ENCODE measurements around the gene AZIN2.
"Not testable (repeated sequence)": the region's sequence is repeated elsewhere in the genome, so short reads cannot be mapped to it uniquely, and the experiment has no call there.

The AZIN2 gene

DNA sequence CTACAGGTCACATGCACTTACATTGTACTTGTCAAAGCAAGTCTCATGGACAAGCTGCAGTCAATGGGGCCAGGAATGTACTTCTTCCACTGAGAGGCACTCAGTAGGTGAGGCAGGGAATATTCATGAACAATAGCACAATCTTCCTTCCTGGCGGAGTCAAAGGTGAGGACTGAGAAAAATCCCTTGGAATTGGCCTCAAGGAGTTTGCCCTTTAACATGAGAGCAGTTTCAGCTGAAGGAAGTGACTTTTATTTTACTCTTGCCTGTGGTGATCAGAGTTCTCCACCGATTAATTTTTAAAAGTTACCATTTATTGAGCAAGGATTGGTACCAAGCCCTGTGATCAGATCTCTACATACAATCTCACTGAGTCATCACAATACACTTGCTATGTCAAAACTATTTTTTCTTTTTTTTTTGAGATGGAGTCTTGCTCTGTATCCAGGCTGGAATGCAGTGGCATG lies 33.1 kb upstream of the AZIN2 start:
- Mint-ChIP-seq H3K4me3 (no peak overlapping the region), H3K4me1 (ENCODE audit: low read depth) (peaks cover 78% of the 10 kb centered on the region), H3K9me3 (no peaks in the 10 kb centered on the region), H3K27ac (peak overlapping the region; percentile 82), H3K36me3 (ENCODE audit: low read depth) (no peaks in the 10 kb centered on the region), H3K27me3 (no peaks in the 10 kb centered on the region)
- intact Hi-C loops (cut with micrococcal nuclease), result no loop called here

DNA sequence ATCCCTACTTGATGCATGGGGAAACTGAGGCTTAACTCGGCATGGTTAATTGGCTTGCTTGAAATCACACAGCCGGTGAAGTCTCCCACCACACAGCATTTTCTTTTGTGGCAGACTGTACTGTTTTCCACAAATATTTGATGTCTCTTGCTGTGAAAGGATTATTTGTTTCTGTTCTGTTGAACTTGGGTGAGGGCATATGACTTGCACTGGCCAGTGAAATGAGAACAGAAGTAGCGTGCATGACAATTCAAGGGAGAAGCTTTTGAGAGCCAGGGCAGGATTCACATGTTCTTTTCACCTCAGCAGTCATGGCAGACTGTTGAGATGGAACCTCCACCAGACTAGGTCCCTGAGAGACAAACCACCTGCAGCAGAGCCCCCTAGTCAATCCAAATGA lies 32.5 kb upstream of the AZIN2 start:
- Mint-ChIP-seq H3K9me3 (no peaks in the 10 kb centered on the region), H3K36me3 (ENCODE audit: low read depth) (no peaks in the 10 kb centered on the region), H3K4me3 (peak overlapping the region; percentile 36), H3K27me3 (no peaks in the 10 kb centered on the region), H3K27ac (peak overlapping the region; percentile 82), H3K4me1 (ENCODE audit: low read depth) (peaks cover 72% of the 10 kb centered on the region)
- intact Hi-C loops (cut with micrococcal nuclease), result no loop called here

DNA sequence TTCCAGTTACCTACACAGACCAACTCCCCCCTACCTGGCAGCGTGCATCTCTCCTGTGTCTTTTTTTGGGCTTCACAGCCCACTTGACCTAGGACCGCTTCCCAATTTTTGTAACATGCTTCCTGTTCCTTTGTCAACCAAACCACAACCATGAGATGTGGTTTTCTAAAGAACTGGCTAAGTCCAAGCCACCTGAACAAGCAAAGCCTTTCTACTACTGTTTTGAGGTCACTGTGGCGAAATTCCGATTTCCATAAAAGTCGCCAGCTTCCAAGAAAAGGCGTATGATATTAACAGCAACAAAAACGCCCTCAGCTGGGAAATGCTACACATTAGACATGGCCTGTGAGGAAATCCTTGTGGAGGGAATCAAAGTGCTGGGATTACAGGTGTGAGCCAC lies 31.6 kb upstream of the AZIN2 start:
- Mint-ChIP-seq H3K36me3 (ENCODE audit: low read depth) (no peaks in the 10 kb centered on the region), H3K4me1 (ENCODE audit: low read depth) (peaks cover 65% of the 10 kb centered on the region), H3K4me3 (no peak overlapping the region), H3K9me3 (no peaks in the 10 kb centered on the region), H3K27me3 (no peaks in the 10 kb centered on the region), H3K27ac (peak overlapping the region; percentile 82)
- intact Hi-C loops (cut with micrococcal nuclease), result no loop called here

DNA sequence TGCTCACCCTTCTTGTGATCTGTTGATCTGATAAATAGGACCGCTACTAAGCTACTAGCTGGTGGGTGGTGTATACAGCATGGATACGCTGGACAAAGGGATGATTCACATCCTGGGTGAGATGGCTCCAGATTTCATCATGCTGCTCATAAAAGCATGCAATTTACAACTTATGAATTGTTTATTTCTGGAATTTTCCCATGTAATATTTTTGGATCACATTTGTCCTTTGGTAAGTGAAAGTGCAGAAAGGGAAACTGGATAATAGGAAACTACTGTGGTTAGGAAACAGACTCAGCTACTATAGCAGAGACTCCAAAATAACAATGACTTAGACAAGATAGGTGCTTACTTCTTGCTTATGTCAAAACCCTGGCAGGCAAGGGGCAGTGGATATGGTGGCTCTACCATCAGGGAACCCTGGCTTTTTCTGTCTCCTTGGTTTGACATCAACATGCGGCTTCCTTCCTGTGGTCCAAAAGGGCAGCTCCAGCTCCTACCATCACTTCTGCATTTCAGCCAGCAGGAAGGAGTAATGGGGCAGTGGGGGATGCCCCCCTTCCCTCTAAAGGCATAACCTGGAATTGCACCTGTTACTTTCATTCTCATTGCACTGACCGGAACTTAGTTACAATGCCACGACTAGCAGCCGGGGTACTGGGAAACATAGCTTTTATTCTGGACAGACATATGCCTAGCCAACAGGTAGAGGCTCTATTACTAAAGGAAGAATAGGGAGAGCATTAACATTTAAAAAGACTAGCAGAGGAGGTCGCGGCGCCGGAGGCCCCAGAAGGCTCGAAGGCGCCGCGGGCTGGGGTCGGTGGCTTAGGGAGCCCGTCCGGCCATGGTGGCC lies 30.5 kb upstream of the AZIN2 start:
- intact Hi-C loops (cut with micrococcal nuclease), result loop anchor here (1.0 to 10.0 kb wide), 2 partner anchors 14 to 46 kb away; partner anchors contain the start of gene AK2
- Mint-ChIP-seq H3K36me3 (ENCODE audit: low read depth) (no peaks in the 10 kb centered on the region), H3K4me3 (peak overlapping the region; percentile 13), H3K27ac (peak overlapping the region; percentile 82), H3K9me3 (no peaks in the 10 kb centered on the region), H3K27me3 (no peaks in the 10 kb centered on the region), H3K4me1 (ENCODE audit: low read depth) (peaks cover 62% of the 10 kb centered on the region)

DNA sequence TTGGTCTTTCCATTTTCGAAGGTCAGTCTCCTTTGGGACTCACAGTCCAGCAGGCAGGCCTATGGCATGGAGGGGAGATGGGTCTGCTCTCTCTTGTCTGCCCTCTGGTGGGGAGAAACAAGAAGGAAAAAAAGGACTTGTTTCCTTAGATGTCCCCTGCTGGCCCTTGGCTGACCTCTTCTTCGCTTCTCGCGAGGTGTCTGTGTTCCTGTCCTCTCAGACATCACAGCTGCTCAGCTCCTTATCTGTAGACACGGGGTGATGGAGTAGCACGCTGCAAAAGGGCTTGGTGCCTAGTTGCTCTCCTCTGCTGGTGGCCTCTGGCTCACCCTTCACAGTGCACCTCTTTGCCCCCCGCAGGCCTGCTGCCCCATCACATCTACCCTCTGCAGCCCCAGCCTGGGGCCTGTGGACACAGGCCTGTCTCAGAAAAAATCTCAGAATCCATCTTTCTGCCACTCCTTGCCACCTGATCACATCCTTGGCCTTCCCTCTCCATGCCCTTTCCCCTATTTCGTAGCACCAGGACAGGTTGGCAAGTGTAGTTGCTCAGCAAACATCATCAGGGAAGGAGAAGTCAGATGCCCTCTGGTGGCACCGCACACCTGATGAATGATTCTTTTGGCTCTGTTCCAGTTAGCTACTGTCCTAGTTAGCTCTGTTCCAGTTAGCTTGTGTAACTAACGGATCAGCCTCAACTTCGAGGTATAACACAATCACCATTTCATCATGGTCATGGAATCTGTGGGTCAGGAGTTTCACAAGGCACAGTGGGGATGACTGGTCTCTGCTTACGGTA lies 25.5 kb upstream of the AZIN2 start:
- Mint-ChIP-seq H3K4me3 (no peak overlapping the region), H3K27me3 (no peaks in the 10 kb centered on the region), H3K27ac (peak overlapping the region; percentile 7), H3K4me1 (ENCODE audit: low read depth) (peaks cover 31% of the 10 kb centered on the region), H3K9me3 (no peaks in the 10 kb centered on the region), H3K36me3 (ENCODE audit: low read depth) (no peaks in the 10 kb centered on the region)
- intact Hi-C loops (cut with micrococcal nuclease), result loop anchor here (10.0 kb wide), 1 partner anchor 51 kb away; no protein-coding TSS in a partner anchor

DNA sequence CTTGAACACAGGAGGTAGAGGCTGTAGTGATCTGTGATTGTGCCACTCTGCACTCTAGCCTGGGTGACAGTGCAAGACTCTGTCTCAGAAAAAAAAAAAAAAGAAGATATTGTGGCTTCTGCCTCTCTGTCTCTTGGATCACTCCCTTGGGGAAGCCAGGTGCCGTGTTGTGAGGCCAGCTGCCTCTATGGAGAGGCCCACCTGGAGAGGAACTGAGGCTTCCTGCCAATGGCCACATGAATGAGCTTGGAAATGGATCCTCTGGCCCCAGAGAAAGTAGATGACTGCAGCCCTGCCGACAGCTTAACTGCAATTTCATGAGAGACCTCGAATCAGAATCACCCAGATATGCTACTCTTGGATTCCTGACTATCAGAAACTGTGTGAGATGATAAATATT lies 24.5 kb upstream of the AZIN2 start:
- Mint-ChIP-seq H3K4me3 (no peak overlapping the region), H3K9me3 (no peaks in the 10 kb centered on the region), H3K27me3 (no peaks in the 10 kb centered on the region), H3K36me3 (ENCODE audit: low read depth) (no peaks in the 10 kb centered on the region), H3K27ac (no peak overlapping the region), H3K4me1 (ENCODE audit: low read depth) (peaks cover 34% of the 10 kb centered on the region)
- intact Hi-C loops (cut with micrococcal nuclease), result loop anchor here (10.0 kb wide), 1 partner anchor 52 kb away; no protein-coding TSS in a partner anchor

DNA sequence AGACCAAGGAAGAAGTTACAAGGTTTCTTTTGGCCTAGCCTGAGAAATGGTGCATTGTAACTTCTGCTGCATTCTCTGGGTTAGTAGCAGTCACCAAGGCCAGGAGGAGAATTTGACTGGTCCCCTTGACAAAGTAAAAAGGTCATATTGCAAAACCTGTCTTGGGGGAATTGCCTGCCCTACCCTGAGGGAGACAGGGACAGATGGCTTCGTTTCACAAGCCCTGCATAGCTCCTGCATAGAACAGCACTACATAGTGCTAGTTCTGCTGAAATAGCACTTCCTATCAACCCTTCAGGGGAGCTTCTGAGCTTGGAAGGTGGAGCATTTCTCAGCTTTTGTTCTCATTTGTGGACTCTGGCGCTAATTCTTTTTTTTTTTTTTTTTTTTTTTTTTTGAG lies 23.9 kb upstream of the AZIN2 start:
- Mint-ChIP-seq H3K4me3 (no peak overlapping the region), H3K36me3 (ENCODE audit: low read depth) (no peaks in the 10 kb centered on the region), H3K4me1 (ENCODE audit: low read depth) (peaks cover 41% of the 10 kb centered on the region), H3K27ac (no peak overlapping the region), H3K9me3 (peaks cover 3% of the 10 kb centered on the region), H3K27me3 (no peaks in the 10 kb centered on the region)
- intact Hi-C loops (cut with micrococcal nuclease), result loop anchor here (10.0 kb wide), 1 partner anchor 52 kb away; no protein-coding TSS in a partner anchor

DNA sequence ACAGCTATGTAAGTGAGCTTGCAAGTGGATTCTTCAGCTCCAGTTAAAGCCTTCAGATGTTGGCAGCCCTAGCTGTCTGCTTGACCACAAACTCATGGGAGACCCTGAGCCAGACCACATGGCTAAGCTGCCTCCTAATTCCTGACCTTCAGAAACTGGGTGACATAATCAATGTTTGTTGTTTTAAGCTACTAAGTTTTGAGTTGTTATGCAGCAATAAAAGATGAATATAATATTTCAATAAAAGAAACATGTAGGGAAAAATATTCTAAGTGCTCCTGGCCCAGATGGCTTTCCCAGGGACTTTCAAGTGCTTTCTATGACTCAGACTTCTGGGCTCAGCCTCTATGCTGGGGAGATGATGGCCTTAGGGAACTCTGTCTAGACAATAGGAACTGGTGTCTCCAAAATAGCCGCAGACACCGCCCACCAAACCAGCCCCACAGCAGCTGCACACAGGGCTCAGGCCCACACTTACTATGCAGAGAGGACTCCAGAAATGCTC lies 20.3 kb upstream of the AZIN2 start:
- H3K27me3 Mint-ChIP-seq, result peaks cover 2% of the 10 kb centered on the region
- H3K36me3 Mint-ChIP-seq (ENCODE audit: low read depth), result peaks cover 12% of the 10 kb centered on the region
- no peak overlapping the region for H3K4me3 Mint-ChIP-seq
- H3K27ac Mint-ChIP-seq, result no peak overlapping the region
- peaks cover 37% of the 10 kb centered on the region for H3K4me1 Mint-ChIP-seq (ENCODE audit: low read depth)
- intact Hi-C loops (cut with micrococcal nuclease), result no loop called here
- peaks cover 38% of the 10 kb centered on the region for H3K9me3 Mint-ChIP-seq

DNA sequence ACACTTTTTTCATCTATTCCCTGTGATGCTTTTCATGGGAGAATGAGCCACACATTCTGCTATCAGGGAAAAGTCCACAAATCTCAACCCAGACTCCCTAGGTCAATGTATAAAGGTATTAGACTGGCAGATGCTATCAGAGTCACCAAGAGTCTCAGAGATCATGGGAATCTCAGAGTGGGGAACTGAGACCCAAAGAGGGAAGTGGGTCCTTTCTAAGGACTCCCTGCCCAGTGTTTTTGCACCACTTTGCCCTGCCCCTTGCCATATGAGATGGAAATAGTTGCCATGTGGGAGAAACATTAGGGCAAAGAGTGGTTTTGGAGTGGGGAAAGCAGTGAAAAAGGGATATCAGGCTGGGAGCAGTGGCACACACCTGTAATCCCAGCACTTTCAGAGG lies 19.1 kb upstream of the AZIN2 start:
- Mint-ChIP-seq H3K4me3 (no peak overlapping the region), H3K27me3 (peaks cover 2% of the 10 kb centered on the region), H3K27ac (no peak overlapping the region), H3K9me3 (peaks cover 42% of the 10 kb centered on the region), H3K4me1 (ENCODE audit: low read depth) (peaks cover 35% of the 10 kb centered on the region), H3K36me3 (ENCODE audit: low read depth) (peaks cover 12% of the 10 kb centered on the region)
- intact Hi-C loops (cut with micrococcal nuclease), result no loop called here

DNA sequence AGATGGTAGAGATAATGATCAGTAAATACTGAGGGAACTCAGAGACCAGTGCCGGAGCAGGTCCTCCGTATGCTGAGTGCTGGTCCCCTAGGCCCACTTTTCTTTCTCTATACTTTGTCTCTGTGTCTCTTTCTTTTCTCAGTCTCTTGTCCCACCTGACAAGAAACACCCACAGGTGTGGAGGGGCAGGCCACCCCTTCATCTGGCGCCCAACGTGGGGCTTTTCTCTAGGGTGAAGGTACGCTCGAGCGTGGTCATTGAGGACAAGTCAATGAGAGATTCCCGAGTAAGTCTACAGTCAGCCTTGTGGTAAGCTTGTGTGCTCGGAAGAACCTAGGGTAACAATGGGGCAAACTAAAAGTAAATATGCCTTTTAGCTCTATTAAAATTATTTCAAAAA lies 16.7 kb upstream of the AZIN2 start:
- intact Hi-C loops (cut with micrococcal nuclease), result not testable (repeated sequence)
- H3K36me3 Mint-ChIP-seq (ENCODE audit: low read depth), result peaks cover 12% of the 10 kb centered on the region

DNA sequence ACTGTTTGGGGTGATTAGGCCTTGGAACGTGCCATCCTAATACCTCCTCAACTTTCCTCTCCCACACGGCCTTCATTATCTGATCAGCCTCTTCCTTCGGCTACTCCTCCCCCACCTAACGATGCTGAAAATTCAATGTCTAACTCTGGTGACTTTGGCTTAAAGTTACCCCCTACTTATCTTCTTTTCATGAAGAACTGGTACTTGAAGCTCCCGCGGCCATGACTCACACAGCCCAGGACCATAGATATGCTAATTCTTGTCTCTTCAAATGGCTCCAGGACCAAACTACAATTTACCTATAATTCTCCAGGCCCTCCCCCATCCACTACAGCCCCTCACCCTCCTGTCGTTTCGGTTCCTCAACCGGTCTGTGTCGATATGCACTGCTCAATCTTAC lies 15.7 kb upstream of the AZIN2 start:
- Mint-ChIP-seq H3K27me3 (peaks cover 14% of the 10 kb centered on the region), H3K27ac (no peak overlapping the region), H3K4me1 (ENCODE audit: low read depth) (peaks cover 20% of the 10 kb centered on the region), H3K4me3 (no peak overlapping the region), H3K9me3 (peaks cover 45% of the 10 kb centered on the region), H3K36me3 (ENCODE audit: low read depth) (peaks cover 12% of the 10 kb centered on the region)
- intact Hi-C loops (cut with micrococcal nuclease), result no loop called here

More for the DNA sequence above, 16.7 kb upstream of the AZIN2 start:
- Mint-ChIP-seq H3K9me3 (peaks cover 42% of the 10 kb centered on the region), H3K4me1 (ENCODE audit: low read depth) (peaks cover 20% of the 10 kb centered on the region), H3K27me3 (peaks cover 13% of the 10 kb centered on the region)
- H3K27ac Mint-ChIP-seq, H3K4me3 Mint-ChIP-seq: not testable (repeated sequence)

DNA sequence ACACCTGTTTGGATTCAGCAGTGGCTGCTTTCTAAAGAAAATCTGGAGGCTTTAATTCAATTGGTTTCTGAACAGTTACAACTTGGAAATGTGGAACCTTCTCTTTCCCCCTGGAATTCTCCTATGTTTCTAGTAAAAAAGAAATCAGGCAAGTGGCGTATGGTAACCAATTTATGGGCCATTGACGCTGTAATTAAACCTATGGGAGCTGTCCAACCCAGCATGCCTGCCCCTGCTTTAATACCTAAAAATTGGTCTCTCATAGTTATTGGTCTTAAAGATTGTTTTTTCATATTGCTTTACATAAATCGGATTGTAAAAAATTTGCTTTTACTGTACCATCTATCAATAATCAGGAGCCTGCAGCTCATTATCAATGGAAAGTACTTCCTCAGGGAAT lies 14.5 kb upstream of the AZIN2 start:
- H3K27ac Mint-ChIP-seq; intact Hi-C loops (cut with micrococcal nuclease); H3K4me3 Mint-ChIP-seq: not testable (repeated sequence)
- H3K27me3 Mint-ChIP-seq, result peaks cover 17% of the 10 kb centered on the region
- peaks cover 54% of the 10 kb centered on the region for H3K9me3 Mint-ChIP-seq
- peaks cover 12% of the 10 kb centered on the region for H3K36me3 Mint-ChIP-seq (ENCODE audit: low read depth)
- H3K4me1 Mint-ChIP-seq (ENCODE audit: low read depth), result peaks cover 12% of the 10 kb centered on the region

DNA sequence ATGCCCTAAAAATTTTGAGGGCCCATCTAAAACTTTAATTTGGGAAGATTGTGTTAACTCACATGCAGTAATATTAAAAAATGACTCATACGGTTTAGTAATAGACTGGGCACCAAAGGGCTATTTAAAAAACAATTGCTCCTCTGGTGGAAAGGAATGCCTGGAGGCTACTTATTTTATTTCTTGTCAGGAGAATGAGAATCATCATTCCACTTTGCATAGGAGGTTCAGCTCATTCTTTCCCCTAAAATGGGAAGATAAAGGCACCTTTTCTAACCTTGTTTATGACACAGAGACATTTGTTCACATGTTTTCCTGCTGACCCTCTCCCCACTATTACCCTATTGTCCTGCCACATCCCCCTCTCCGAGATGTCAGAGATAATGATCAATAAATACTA lies 12.8 kb upstream of the AZIN2 start:
- H3K4me1 Mint-ChIP-seq (ENCODE audit: low read depth); H3K36me3 Mint-ChIP-seq (ENCODE audit: low read depth); H3K4me3 Mint-ChIP-seq; H3K27ac Mint-ChIP-seq; intact Hi-C loops (cut with micrococcal nuclease): not testable (repeated sequence)
- Mint-ChIP-seq H3K9me3 (peaks cover 41% of the 10 kb centered on the region), H3K27me3 (peaks cover 15% of the 10 kb centered on the region)

DNA sequence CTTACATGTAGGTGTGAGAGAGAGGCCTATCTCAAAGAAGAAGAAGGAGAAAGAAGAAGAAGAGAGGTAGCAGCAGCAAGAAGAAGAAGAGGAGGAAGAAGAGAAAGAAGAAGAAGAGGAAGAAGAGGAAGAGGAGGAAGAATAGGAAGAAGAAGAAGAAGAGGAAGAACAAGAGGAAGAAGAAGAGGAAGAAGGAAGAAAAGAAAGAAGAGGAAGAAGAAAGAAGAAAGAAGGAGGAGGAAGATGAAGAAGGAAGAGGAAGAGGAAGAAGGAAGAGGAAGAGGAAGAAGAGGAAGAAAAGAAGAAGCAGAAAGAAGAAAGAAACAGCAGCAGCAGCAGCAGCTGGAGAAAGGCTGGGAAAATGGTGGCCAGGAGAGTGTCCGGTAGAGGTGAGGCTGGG lies 10.3 kb upstream of the AZIN2 start:
- H3K27ac Mint-ChIP-seq, result no peak overlapping the region
- intact Hi-C loops (cut with micrococcal nuclease), result no loop called here

More for the DNA sequence above, 10.3 kb upstream of the AZIN2 start:
- Mint-ChIP-seq H3K4me3 (no peak overlapping the region), H3K4me1 (ENCODE audit: low read depth) (peaks cover 8% of the 10 kb centered on the region), H3K9me3 (peaks cover 16% of the 10 kb centered on the region), H3K27me3 (peaks cover 15% of the 10 kb centered on the region), H3K36me3 (ENCODE audit: low read depth) (no peaks in the 10 kb centered on the region)

Measured in dendritic cell treated with granulocyte-macrophage colony-stimulating factor and Interleukin-4, amounts not matched to agents 40 ng/mL and 50 ng/mL, for 4 days (primary cell).